PFSK-1 (cell line): ENCODE data around the gene ERGIC3.

Experiments
- FOXP2 ChIP-seq: optimal IDR thresholded peaks from 2 replicates; pipeline ENCODE3; 2011; ENCODE audit warnings: borderline replicate concordance, control low read depth, inconsistent platforms; ENCODE audit not compliant: insufficient read depth; ENCODE audit errors: extremely low read length, extremely low read depth
- POLR2AphosphoS5 ChIP-seq: IDR thresholded peaks from 2 replicates; pipeline ENCODE4 v1.6.1; 2012; ENCODE audit warnings: low read depth, mild to moderate bottlenecking, control low read depth, low read length, moderate library complexity
- SIN3A ChIP-seq: IDR thresholded peaks from 2 replicates; pipeline ENCODE4 v1.6.1; 2012; ENCODE audit warnings: mild to moderate bottlenecking, low read length, moderate library complexity, borderline replicate concordance; ENCODE audit not compliant: insufficient read depth
- TAF1 ChIP-seq: IDR thresholded peaks from 2 replicates; pipeline ENCODE4 v1.6.1; 2012; ENCODE audit warnings: low read length, control low read depth, borderline replicate concordance; ENCODE audit not compliant: insufficient read depth
- TF ChIP-seq, protein P1 (sequence below), 2 experiments: IDR thresholded peaks; 2 replicates each; pipeline versions ENCODE4 v1.6.1 to v1.8.0; 2011 to 2012; ENCODE audit warnings: low read depth in 2 of 2, low read length in 2 of 2, control low read depth in 1 of 2, inconsistent platforms in 1 of 2, mild to moderate bottlenecking in 1 of 2, moderate library complexity in 1 of 2; ENCODE audit not compliant: insufficient read depth in 1 of 2

ERGIC3 gene

GRCh38 chr20:35578469-35578868, 36.6 kb downstream of the ERGIC3 start:
- TF ChIP-seq SIN3A, result no peak
- no peak for TF ChIP-seq POLR2AphosphoS5
- TF ChIP-seq TAF1, result no peak
- TF ChIP-seq, protein P1, sequence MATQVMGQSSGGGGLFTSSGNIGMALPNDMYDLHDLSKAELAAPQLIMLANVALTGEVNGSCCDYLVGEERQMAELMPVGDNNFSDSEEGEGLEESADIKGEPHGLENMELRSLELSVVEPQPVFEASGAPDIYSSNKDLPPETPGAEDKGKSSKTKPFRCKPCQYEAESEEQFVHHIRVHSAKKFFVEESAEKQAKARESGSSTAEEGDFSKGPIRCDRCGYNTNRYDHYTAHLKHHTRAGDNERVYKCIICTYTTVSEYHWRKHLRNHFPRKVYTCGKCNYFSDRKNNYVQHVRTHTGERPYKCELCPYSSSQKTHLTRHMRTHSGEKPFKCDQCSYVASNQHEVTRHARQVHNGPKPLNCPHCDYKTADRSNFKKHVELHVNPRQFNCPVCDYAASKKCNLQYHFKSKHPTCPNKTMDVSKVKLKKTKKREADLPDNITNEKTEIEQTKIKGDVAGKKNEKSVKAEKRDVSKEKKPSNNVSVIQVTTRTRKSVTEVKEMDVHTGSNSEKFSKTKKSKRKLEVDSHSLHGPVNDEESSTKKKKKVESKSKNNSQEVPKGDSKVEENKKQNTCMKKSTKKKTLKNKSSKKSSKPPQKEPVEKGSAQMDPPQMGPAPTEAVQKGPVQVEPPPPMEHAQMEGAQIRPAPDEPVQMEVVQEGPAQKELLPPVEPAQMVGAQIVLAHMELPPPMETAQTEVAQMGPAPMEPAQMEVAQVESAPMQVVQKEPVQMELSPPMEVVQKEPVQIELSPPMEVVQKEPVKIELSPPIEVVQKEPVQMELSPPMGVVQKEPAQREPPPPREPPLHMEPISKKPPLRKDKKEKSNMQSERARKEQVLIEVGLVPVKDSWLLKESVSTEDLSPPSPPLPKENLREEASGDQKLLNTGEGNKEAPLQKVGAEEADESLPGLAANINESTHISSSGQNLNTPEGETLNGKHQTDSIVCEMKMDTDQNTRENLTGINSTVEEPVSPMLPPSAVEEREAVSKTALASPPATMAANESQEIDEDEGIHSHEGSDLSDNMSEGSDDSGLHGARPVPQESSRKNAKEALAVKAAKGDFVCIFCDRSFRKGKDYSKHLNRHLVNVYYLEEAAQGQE (IDR thresholded peaks at IDR 0.05; ENCODE audit: insufficient read depth in 1 of 2, low read depth in 2 of 2, low read length in 2 of 2), result no peak
- TF ChIP-seq FOXP2, result no peak

- TF ChIP-seq POLR2AphosphoS5, result no peak
- no peak for TF ChIP-seq SIN3A
- TF ChIP-seq, protein P1 (IDR thresholded peaks at IDR 0.05; ENCODE audit: insufficient read depth in 1 of 2, low read depth in 2 of 2, low read length in 2 of 2), result no peak
- no peak for TF ChIP-seq FOXP2
Measured at GRCh38 chr20:35579196-35579595, 37.3 kb downstream of the ERGIC3 start.

DNA sequence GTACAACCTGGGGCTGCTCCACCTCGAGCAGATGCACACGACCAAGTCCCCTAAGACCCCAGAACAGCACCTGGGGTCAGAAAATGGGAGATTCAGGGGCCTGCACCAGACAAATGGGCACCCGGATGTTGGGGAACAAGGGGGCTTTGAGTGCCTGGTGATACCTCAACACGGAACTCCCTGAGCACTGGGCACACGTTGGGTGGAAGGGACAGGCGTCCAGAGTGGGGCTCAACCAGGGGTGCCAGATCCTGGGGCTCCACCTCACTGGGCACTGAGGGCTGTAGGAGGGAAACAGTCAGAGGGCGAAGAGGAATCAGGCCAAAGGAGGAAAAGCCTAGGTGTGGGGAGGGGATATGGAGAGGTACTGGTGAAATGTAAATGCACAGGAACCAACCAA, 40.3 kb downstream of the ERGIC3 start:
- TF ChIP-seq POLR2AphosphoS5, result no peak
- TF ChIP-seq TAF1, result no peak
- TF ChIP-seq, protein P1 (IDR thresholded peaks at IDR 0.05; ENCODE audit: insufficient read depth in 1 of 2, low read depth in 2 of 2, low read length in 2 of 2), result no peak

DNA sequence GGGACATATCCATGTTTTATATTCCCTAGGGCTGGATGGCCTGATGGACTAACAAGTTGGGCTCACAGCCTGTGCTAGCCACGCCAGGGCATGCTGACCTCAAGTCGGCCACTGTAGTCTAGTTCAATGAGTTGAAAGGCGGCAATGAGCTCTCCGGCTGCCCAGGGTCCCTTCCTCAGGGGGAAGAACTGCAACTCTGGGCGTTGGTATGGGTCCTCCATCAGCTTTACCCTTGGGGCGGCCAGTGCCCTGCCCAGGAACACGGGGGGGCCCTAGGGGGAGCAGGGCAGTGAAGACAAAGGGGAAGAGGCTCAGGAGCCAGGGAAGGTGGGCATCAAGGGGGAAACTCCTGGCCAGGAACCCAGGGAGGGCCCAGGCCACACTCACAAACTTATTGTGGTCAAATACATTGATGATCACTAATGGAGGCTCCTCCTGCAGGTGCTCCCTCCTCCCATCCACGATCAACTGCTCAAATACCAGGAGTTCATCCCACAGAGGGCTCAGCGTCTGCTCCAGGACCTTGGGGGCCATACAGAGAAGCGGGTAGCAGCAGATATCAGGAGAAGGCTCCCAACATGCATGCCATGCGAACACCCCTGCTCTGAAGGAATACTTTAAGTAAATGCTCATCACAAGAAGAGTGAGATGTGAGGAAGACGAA, 41.0 kb downstream of the ERGIC3 start:
- TF ChIP-seq FOXP2 (no peak), TAF1 (no peak), POLR2AphosphoS5 (no peak), SIN3A (no peak)
- TF ChIP-seq, protein P1 (IDR thresholded peaks at IDR 0.05; ENCODE audit: insufficient read depth in 1 of 2, low read depth in 2 of 2, low read length in 2 of 2), result no peak
